Mucosa of descending colon (tissue), 3 donors: ENCODE data around the gene KRTAP5-8. TPM values are rescaled to one million over a fixed set of nuclear protein-coding genes. Genes with fewer than 3 reads are reported as not detected.
"Not testable (repeated sequence)": the region's sequence is repeated elsewhere in the genome, so short reads cannot be mapped to it uniquely, and the experiment has no call there.

Experiments used
- ATAC-seq: fragments of 200-7000 bp; cut with Tn5 transposase; one replicate; pipeline ENCODE4 v1.9.1; 2020; ENCODE audit warnings: mild to moderate bottlenecking, moderate library complexity
- DNase-seq, 3 donors: peaks; one replicate each; pipeline ENCODE4 v3.0.0-alpha.2; 2020
- H3K36me3 ChIP-seq: fragments of 200-600 bp; one replicate; pipeline ENCODE4 v1.8.0; 2021; ENCODE audit warnings: low read depth, mild to moderate bottlenecking
- H3K4me1 ChIP-seq: fragments of 200-600 bp; one replicate; pipeline ENCODE4 v1.8.0; 2021; ENCODE audit warnings: low read depth, mild to moderate bottlenecking
- H3K4me3 ChIP-seq: fragments of 200-600 bp; one replicate; pipeline ENCODE4 v1.8.0; 2021; ENCODE audit warnings: mild to moderate bottlenecking
- H3K9me3 ChIP-seq: fragments of 200-600 bp; one replicate; pipeline ENCODE4 v1.8.0; 2021; ENCODE audit warnings: mild to moderate bottlenecking
- intact Hi-C, 2 donors: fragments of 100-400 bp; cut with DNase I in 1 of 2; cut with micrococcal nuclease in 1 of 2; formaldehyde crosslinking; loops; one replicate each; pipeline versions ENCODE4 v1.11.0 to v1.11.1; 2022; cut with DNase I, micrococcal nuclease
- total RNA-seq, 3 donors: library from RNA; stranded (reverse); fragmentation: NEBNext Ultra II Directional in 2 of 3; extraction: Animal tissue kit (Norgen Biotek cat#: 25700) in 2 of 3; gene quantifications; one replicate each; pipeline versions ENCODE4 v1.2.1 to v1.2.4, GENCODE V29; 2021 to 2023
- TF ChIP-seq, protein P1 (sequence below): fragments of 200-600 bp; IDR thresholded peaks from one replicate; pipeline ENCODE4 v1.8.0; 2022; ENCODE audit warnings: antibody characterized with exemption, mild to moderate bottlenecking
- donor health status: DM: no; HTN: no; CAD: no; lungs with moderate emphysema.
- donor health status: DM: no; HTN: no; CAD: no.
- donor health status: DM: no; HTN: yes; CAD: no.

Gene KRTAP5-8
- total RNA-seq, 3 donors from 2014 or later: 0.35 to 1.1 TPM; not detected in 1

DNA sequence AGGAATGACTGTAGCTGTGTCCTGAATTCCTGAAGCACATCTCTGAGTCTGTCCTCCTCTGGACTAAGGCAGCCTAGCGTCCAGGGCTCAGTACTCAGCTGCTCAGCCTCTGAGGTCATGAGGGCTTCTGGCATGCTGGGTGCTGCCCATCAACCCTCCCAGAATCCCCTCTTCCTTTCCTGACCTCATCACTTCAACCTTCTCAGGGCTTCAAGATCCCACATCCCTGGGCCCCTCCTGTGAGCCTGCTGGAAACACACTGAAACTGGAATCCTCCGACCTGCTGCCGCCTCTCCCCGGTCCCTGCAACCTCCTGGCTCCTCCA is 803 bp downstream of the KRTAP5-8 start:
- intact Hi-C loops: no loop called here
- Histone ChIP-seq H3K9me3 (no peaks in the 10 kb centered on the region), H3K4me1 (peaks cover 4% of the 10 kb centered on the region), H3K36me3 (no peaks in the 10 kb centered on the region), H3K4me3 (no peak overlapping the region)
- ATAC-seq (no peak), DNase-seq (no peak)
- TF ChIP-seq, protein P1, sequence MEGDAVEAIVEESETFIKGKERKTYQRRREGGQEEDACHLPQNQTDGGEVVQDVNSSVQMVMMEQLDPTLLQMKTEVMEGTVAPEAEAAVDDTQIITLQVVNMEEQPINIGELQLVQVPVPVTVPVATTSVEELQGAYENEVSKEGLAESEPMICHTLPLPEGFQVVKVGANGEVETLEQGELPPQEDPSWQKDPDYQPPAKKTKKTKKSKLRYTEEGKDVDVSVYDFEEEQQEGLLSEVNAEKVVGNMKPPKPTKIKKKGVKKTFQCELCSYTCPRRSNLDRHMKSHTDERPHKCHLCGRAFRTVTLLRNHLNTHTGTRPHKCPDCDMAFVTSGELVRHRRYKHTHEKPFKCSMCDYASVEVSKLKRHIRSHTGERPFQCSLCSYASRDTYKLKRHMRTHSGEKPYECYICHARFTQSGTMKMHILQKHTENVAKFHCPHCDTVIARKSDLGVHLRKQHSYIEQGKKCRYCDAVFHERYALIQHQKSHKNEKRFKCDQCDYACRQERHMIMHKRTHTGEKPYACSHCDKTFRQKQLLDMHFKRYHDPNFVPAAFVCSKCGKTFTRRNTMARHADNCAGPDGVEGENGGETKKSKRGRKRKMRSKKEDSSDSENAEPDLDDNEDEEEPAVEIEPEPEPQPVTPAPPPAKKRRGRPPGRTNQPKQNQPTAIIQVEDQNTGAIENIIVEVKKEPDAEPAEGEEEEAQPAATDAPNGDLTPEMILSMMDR: no peak

GRCh38 chr11:71539017-71539416 is 1.2 kb downstream of the KRTAP5-8 start:
- ATAC-seq (no peak), DNase-seq (no peak)
- H3K4me3 ChIP-seq: no peak overlapping the region
- TF ChIP-seq, protein P1: no peak
- no peaks in the 10 kb centered on the region for H3K36me3 ChIP-seq
- H3K4me1 ChIP-seq: peaks cover 4% of the 10 kb centered on the region
- no peaks in the 10 kb centered on the region for H3K9me3 ChIP-seq
- intact Hi-C loops: no loop called here

DNA sequence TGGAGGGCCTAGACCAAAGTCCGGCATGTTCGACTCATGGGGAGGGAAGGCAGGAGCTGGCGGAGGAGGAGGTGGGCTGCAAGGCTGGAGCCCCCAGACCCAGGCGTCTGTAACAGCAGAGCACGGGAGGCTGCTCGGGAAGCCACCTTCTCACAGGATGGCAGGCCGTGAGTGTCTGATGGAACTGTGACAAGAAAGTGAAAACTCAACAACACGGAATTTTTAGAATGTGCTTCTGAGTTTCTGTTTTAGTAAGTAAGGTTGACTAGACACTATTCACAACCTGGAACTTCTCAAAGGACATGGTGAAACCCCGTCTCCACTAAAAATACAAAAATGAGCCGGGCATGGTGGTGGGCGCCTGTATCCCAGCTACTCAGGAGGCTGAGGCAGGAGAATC is 2.1 kb downstream of the KRTAP5-8 start:
- intact Hi-C loops, DNase-seq: not testable (repeated sequence)

DNA sequence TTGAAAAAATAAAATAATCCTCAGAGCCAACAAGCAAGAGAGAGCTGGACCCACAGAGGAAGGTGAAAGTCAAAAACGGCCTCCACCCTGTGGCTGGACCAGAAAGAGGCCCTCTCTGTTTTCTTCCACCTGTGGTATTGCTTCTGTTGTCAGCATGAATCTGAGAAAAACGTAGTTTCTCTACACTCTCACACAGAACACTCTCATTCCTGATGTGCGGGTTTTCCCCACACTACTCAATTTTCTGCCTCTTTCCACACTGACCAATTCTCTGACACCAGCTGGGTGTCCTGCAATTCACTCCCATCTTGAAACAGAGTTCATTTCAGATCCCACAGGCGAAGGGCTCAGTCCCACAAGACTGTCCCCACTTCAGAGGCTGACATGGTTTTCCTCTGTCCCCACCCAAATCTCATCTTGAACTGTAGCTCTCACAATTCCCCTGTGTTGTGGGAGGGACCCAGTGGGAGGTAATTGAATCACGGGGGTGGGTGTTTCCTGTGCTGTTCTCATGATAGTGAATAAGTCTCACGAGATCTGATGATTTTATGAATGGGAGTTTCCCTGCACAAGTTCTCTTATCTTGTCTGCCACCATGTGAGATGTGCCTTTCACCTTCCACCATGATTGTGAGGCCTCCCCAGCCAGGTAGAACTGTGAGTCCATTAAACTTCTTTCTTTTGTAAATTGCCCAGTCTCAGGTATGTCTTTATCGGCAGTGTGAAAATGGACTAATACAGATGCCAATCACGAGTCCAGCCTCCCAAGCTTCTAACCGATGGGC is 2.9 kb downstream of the KRTAP5-8 start:
- DNase-seq, H3K4me3 ChIP-seq, H3K36me3 ChIP-seq, ATAC-seq, H3K4me1 ChIP-seq, H3K9me3 ChIP-seq, intact Hi-C loops: not testable (repeated sequence)

More for the DNA sequence above, 2.1 kb downstream of the KRTAP5-8 start:
- not testable (repeated sequence) for H3K36me3 ChIP-seq, H3K4me1 ChIP-seq, H3K4me3 ChIP-seq, ATAC-seq, H3K9me3 ChIP-seq

DNA sequence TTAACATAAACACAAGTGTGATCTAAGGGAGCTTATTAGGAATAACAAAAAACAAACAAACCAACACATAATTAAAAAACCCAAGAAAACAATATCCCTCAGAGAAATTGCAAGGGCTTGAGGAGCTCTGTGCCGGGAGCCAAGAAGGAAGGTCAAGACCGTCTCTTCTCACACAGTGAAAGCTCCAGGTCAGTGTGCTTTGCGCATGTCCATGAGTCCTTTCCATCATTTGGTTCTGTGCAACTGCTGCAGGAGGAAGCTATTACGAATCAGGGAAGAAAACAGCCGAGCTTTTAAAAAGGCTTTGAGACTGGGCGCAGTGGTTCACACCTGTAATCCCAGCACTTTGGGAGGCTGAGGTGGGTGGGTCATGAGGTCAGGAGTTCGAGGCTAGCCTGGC is 4.6 kb downstream of the KRTAP5-8 start:
- Histone ChIP-seq H3K4me1 (no peaks in the 10 kb centered on the region), H3K4me3 (no peak overlapping the region), H3K9me3 (no peaks in the 10 kb centered on the region), H3K36me3 (no peaks in the 10 kb centered on the region)
- ATAC-seq (no peak), DNase-seq (no peak)
- TF ChIP-seq, protein P1: no peak
- intact Hi-C loops: no loop called here

GRCh38 chr11:71542879-71543777 is 5.3 kb downstream of the KRTAP5-8 start:
- TF ChIP-seq, protein P1: no peak
- Histone ChIP-seq H3K4me1 (no peaks in the 10 kb centered on the region), H3K36me3 (no peaks in the 10 kb centered on the region), H3K9me3 (no peaks in the 10 kb centered on the region), H3K4me3 (no peak overlapping the region)
- no peak for DNase-seq
- intact Hi-C loops: no loop called here
- ATAC-seq: no peak
